ENCODE data around the gene SSX4. TPM values are rescaled to one million over a fixed set of nuclear protein-coding genes. Genes with fewer than 3 reads are reported as not detected.
"Not testable (repeated sequence)": the region's sequence is repeated elsewhere in the genome, so short reads cannot be mapped to it uniquely, and the experiment has no call there.

The SSX4 gene, protein sequence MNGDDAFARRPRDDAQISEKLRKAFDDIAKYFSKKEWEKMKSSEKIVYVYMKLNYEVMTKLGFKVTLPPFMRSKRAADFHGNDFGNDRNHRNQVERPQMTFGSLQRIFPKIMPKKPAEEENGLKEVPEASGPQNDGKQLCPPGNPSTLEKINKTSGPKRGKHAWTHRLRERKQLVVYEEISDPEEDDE
- total RNA-seq (2014; rRNA removed; shearing (Covaris generic)), result not detected in 2 replicates

DNA sequence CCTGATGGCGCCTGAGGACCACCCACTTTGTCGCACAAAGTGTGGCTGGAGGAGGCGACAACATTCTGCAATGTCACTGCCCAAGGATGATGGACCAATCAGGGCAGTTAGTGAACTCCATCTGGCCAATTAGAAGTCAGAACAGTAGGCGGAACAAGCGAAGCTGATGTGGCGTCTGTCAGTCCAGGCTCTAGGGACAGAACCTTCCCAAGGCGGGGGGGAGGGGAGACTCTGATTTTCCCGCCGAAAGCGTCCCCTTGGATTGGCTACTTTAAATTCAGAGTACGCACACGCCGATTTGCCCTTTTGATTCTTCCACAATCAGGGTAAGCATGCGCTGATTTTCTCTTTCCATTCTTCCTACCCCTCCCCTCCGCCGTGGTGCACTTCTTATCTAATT lies at the start of gene SSX4:
SSX4 (plus strand) TSS at position 301 of the 400 bp plus-strand sequence. CDS start 515 bp downstream, outside the sequence.
- not testable (repeated sequence) for DNase-seq (ENCODE audit: low read depth)

- DNase-seq (ENCODE audit: low read depth), result not testable (repeated sequence)
Measured at GRCh38 chrX:48346059-48346458, 37.3 kb upstream of the SSX4 start.

- DNase-seq (ENCODE audit: low read depth), result not testable (repeated sequence)
Measured at GRCh38 chrX:48356315-48357094, 26.8 kb upstream of the SSX4 start, which contains the start of gene SSX3. TSS of gene SSX3 (minus strand) at chrX:48356703. CDS start at chrX:48355249, 1,454 bp downstream.

- DNase-seq (ENCODE audit: low read depth), result no peak
Measured at GRCh38 chrX:48357681-48358080, 25.7 kb upstream of the SSX4 start.

GRCh38 chrX:48359281-48359680 lies 24.1 kb upstream of the SSX4 start:
- not testable (repeated sequence) for DNase-seq (ENCODE audit: low read depth)

GRCh38 chrX:48367717-48368408 lies 15.5 kb upstream of the SSX4 start:
- DNase-seq (ENCODE audit: low read depth), result not testable (repeated sequence)

- not testable (repeated sequence) for DNase-seq (ENCODE audit: low read depth)
Measured at GRCh38 chrX:48370408-48370807, 12.9 kb upstream of the SSX4 start.

DNA sequence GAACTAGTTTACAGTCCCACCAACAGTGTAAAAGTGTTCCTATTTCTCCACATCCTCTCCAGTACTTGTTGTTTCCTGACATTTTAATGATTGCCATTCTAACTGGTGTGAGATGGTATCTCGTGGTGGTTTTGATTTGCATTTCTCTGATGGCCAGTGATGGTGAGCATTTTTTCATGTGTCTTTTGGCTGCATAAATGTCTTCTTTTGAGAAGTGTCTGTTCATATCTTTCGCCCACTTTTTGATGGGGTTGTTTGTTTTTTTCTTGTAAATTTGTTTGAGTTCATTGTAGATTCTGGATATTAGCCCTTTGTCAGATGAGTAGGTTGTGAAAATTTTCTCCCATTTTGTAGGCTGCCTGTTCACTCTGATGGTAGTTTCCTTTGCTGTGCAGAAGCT lies 13.6 kb downstream of the SSX4 start:
- not testable (repeated sequence) for DNase-seq (ENCODE audit: low read depth)

DNA sequence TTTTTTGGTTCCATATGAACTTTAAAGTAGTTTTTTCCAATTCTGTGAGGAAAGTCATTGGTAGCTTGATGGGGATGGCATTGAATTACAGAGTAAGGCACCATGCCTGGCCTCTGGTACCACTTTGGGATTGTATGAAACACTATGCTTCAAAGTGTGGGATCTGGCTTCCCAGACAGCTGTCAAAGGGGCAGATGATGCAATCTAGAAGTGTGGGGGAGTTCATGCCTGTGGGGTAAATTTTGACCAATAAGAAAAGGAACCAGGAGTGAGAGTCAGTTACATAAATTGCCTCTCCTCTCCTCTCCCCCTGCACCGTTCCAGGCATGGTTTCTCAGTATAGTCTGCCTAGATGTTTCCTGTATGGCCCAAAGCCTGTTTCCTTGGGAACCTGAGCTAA lies 14.5 kb downstream of the SSX4 start:
- DNase-seq (ENCODE audit: low read depth), result not testable (repeated sequence)

DNA sequence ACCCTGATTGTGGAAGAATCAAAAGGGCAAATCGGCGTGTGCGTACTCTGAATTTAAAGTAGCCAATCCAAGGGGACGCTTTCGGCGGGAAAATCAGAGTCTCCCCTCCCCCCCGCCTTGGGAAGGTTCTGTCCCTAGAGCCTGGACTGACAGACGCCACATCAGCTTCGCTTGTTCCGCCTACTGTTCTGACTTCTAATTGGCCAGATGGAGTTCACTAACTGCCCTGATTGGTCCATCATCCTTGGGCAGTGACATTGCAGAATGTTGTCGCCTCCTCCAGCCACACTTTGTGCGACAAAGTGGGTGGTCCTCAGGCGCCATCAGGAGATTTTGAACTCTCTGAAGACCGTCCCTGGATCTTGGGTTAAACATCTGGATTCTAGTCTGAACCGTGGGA lies 28.5 kb downstream of the SSX4 start, which contains the start of gene SSX4B:
SSX4B (minus strand) TSS at position 101 of the 400 bp plus-strand sequence. CDS start 588 bp downstream, outside the sequence.
- DNase-seq (ENCODE audit: low read depth), result not testable (repeated sequence)

- DNase-seq (ENCODE audit: low read depth), result not testable (repeated sequence)
Measured at GRCh38 chrX:48427027-48427716, 43.8 kb downstream of the SSX4 start.

DNA sequence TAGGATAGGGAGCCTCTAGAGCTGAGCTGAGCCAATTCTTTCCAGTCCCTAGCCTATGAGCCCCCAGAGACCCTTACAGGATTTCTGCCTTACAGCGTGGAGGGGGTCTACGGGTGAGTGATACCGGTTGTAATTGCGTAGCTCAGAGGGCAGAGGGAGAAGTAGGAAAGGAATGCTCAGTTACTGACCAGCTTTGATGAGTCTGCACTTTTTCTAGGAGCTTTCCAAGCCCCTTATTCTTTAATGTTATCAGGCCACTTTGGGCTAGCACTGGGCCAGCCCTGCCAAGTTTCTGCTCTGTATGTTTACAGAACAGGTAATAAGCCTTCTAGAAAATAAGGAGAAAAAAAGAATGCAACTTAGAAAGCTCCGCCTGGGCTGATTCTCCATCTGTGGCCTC lies 46.3 kb downstream of the SSX4 start:
- DNase-seq (ENCODE audit: low read depth), result not testable (repeated sequence)

DNA sequence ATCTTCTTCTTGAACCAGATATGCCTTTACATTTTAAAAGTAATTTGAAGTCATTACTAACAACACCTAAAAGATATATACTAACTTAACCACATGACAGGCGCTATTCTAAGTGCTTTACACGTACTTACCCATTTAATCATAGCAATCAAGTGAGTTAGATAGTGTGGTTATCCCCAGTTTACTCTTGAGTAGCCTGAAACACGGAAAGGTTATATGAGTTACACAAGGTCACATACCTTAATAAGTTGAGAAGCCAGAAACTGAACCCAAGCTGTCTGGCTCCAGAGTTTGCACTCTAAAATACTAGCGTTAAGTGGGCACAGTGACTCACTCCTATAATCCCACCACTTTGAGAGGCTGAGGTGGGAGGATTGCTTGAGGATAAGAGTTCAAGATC lies 46.8 kb downstream of the SSX4 start:
- peak; percentile 60 for DNase-seq (ENCODE audit: low read depth)

- not testable (repeated sequence) for DNase-seq (ENCODE audit: low read depth)
Measured at GRCh38 chrX:48433713-48434112, 50.4 kb downstream of the SSX4 start.

Other genes starting within 250 kb of the SSX4 start
- 0.96 TPM in 1 of 2 replicates, not detected in the other for gene SSX5, start 186.7 kb upstream of the SSX4 start, total RNA-seq (2014; rRNA removed; shearing (Covaris generic))
- 5.8 and 8.9 TPM in 2 replicates for gene SSX1, start 128.1 kb upstream of the SSX4 start, total RNA-seq (2014; rRNA removed; shearing (Covaris generic))
- gene SSX3, start 26.8 kb upstream of the SSX4 start, total RNA-seq (2014; rRNA removed; shearing (Covaris generic)), result not detected in 2 replicates
- gene SSX4B, start 28.4 kb downstream of the SSX4 start, total RNA-seq (2014; rRNA removed; shearing (Covaris generic)), result not detected in 2 replicates
- gene SLC38A5, start 86.7 kb downstream of the SSX4 start, total RNA-seq (2014; rRNA removed; shearing (Covaris generic)), result 0.05 TPM in 1 of 2 replicates, not detected in the other
- 107 and 123 TPM in 2 replicates for gene FTSJ1, start 92.7 kb downstream of the SSX4 start, total RNA-seq (2014; rRNA removed; shearing (Covaris generic))
- 23.1 and 25.4 TPM in 2 replicates for gene PORCN, start 125.5 kb downstream of the SSX4 start, total RNA-seq (2014; rRNA removed; shearing (Covaris generic))
- gene EBP, start 138.3 kb downstream of the SSX4 start, total RNA-seq (2014; rRNA removed; shearing (Covaris generic)), result 248 and 277 TPM in 2 replicates
- gene TBC1D25, start 156.2 kb downstream of the SSX4 start, total RNA-seq (2014; rRNA removed; shearing (Covaris generic)), result 6.7 and 9.3 TPM in 2 replicates
- gene RBM3, start 190.9 kb downstream of the SSX4 start, total RNA-seq (2014; rRNA removed; shearing (Covaris generic)), result 52.6 and 64.2 TPM in 2 replicates
- 54.3 and 88.6 TPM in 2 replicates for gene WDR13, start 214.0 kb downstream of the SSX4 start, total RNA-seq (2014; rRNA removed; shearing (Covaris generic))